ENCODE results near the gene MCCC1.
"Not testable (repeated sequence)": the region's sequence is repeated elsewhere in the genome, so short reads cannot be mapped to it uniquely, and the experiment has no call there.

GRCh38 chr3:183101040-183101439 is 1.7 kb upstream of the MCCC1 start:
- not testable (repeated sequence) for TF ChIP-seq CTCF, POLR2A, POLR2AphosphoS5 (IDR thresholded peaks at IDR 0.05)
